ENCODE measurements around the gene STING1.

- TF ChIP-seq EZH2 (IDR thresholded peaks at IDR 0.05) (no peak), POLR2AphosphoS5 (IDR thresholded peaks at IDR 0.05; ENCODE audit: borderline replicate concordance, low read depth, low read length) (no peak)
These were observed 50.9 kb downstream of the STING1 start for GRCh38 chr5:139431706-139432105.

Data from SK-N-MC (cell line).